ENCODE measurements around the gene APIP.

The APIP gene, protein sequence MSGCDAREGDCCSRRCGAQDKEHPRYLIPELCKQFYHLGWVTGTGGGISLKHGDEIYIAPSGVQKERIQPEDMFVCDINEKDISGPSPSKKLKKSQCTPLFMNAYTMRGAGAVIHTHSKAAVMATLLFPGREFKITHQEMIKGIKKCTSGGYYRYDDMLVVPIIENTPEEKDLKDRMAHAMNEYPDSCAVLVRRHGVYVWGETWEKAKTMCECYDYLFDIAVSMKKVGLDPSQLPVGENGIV

DNA sequence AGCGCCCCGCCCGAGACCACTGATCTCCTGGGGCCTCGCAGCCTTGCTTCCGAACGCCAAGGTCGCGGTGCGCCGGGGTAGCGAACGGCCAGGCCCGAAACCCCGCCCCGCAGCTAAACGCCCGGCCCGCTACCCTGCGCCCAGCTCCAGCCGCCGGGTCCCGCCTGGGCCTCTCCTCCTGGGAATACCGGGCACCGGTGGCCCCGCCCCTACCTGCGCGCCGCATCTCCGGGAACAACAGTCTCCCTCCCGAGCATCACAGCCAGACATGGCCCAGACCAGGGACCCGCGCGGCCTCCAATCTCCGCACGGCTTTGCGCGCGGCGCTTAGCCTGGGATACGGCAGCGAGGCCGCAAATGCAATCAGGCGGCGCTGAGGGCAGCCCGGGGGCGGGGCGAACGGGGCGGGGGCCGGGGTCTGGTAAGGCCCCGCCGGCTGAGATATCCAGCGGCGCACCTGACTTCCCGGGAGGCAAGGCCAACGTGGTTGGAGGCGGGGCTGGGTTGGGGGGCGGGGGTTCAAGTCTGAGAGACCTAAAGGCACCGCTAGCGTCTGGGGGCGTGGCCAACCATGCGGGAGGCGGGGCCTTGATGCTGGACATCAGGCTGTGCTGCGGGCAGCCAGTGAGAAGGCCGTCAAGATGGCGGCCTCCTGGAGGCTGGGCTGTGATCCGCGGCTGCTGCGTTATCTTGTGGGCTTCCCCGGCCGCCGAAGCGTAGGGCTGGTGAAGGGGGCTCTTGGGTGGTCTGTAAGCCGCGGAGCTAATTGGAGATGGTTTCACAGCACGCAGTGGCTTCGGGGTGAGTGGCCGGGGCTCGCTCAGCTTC, at the start of gene APIP, which contains the start of gene PDHX:
Gene APIP, minus strand, starts transcription at position 365 of the 828 bp plus-strand sequence. Its CDS starts 95 bp downstream, at position 270.
Gene PDHX, plus strand, starts transcription at position 604 of the 828 bp plus-strand sequence. Its CDS starts 38 bp downstream, at position 642.
- DNase-seq = peak; percentile 99

DNA sequence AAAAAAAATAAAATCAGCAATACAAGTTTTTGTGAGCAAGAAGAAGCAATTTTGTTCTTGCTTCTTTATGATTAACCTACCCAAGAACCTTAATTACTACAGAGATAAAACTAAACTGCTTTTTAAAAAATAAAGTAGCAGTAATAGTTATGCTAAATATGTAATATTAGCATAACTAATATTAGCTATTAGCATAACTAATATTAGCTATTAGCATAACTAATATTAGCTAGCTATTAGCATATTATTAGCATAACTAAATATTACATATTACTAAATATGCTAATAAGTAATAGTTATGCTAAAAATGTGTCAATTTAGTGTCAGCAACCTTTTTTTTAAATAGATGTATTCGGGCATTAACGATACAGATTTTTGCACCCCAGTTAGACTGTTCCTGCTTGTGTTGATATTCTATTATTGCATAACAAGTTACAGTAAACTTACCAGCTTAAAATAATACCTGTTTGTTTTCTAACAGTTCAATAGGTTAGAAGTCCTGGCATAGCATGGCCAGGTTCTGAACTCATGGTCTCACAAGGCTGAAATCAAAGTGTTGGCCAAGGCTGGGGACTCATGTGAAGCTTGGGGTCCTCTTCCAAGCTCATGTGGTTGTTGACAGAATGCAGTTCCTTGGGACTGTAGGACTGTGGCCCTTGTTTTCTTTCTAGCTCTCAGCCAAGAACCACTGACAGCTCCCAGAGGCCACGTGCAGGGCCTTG, 48.6 kb upstream of the APIP start:
- DNase-seq = no peak

DNA sequence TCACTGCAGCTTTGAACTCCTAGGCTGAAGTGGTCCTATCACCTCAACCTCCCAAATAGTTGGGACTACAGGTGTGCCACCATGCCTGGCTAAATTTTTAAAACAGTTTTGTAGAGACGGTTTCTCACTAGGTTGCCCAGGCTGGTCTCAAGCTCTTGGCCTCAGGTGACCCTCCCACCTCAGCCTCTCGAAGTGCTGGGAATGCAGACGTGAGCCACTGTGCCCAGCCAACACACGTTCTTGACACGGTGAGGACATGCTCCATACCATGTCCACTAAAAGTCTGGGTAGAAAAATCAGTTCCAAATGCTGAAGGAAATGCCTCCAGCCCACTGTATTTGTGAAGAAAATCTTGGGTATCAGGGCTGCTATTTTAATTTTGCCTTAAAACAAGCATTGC, 47.2 kb upstream of the APIP start:
- DNase-seq = no peak

DNA sequence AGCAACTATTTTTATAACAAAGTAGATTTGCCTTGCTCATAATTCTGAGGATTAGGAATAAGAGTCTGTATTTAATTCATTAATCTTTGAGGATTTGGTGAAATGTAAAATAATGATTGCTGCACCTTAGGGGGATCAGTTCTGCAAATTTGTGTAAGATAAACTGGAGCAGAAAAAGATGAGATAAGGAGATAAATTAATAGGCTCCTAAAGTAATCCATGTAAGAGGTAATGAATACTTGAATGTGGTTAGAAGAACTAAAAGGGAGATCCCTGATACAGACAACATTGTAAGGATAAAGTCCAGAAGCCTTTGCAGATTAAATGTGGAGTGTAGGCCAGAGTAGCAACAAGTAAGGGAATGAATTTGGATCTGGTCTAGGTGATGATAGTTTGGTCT, 45.9 kb upstream of the APIP start:
- no peak for DNase-seq

DNA sequence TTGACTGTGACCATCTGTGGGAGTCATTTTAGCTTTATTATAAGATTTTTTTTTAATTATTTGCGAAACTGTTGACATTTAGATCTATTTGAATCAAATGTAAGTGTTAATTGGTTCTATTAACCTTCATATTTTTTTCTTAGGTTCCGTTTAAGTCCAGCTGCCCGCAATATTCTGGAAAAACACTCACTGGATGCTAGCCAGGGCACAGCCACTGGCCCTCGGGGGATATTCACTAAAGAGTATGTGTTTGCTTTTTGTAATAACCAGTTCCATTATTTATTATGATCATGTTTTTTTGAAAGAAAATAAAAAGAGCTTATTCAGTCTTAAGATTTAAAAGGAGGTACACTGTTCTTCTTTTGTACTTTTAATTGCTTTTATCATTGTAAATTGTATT, 44.1 kb upstream of the APIP start:
- no peak for DNase-seq

DNA sequence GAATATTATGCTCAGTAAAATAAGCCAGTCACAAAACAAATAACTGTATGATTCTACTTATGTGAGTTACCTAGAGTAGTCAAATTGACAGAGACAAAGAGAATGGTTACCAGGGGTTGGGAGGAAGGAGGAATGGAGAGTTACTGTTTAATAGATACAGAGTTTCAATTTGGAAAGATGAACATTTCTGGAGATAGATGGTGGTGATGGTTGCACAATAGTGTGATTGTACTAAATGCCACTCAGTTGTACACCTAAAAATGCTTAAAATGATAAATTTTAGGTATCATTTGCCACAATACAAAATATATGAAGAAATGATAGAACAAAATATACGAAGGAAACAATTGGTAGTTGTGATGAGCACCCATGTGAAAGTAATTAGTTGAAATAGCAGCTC, 43.6 kb upstream of the APIP start:
- no peak for DNase-seq

DNA sequence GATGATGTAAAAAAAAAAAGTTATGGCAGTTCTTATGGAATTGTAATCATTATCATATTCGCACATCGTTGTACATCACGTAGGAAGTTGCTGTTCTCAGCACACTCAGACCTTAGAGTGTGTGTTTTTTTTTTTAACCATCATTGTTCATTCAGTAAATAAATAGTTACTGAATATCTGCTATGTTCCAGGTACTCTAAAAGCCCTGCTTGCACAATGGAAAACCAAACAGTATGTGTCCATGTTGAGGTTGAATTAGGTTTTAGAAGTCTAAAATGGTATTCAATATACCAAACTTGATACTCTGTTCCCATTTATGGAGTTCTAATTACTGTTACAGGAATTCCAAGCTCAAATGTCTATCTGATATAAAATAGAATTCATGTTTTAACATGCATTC, 41.4 kb upstream of the APIP start:
- DNase-seq = no peak

DNA sequence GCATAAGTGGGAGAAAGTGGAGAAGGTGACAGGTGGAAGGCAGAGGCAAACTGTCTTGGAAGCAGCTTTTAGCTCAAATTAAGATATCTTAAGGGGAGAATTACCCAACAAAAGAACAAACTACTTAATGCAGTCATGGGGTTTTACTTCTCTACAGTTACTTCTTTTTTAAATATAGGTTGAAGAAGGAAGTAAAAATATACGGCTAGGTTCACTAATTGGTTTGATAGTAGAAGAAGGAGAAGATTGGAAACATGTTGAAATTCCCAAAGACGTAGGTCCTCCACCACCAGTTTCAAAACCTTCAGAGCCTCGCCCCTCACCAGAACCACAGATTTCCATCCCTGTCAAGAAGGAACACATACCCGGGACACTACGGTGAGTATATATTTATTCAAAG, 41.0 kb upstream of the APIP start:
- no peak for DNase-seq

DNA sequence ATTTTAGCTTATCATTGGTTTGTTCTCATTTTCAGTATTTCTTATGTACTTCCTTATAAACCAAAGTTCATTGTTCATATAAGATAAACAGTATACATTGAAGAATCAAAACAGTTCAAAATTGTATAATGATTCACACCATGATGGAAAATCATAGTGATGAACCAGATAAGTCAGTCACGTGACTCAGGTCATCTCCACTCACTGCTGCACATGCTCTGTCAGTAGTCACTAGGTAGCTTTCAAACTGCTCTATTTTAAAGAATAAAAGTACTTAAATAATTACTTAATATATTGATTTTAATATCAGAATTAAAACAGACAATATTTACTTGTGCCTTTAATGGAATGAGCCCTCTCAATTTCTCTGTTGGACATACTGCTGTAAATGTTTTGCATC, 37.8 kb upstream of the APIP start:
- DNase-seq = no peak

DNA sequence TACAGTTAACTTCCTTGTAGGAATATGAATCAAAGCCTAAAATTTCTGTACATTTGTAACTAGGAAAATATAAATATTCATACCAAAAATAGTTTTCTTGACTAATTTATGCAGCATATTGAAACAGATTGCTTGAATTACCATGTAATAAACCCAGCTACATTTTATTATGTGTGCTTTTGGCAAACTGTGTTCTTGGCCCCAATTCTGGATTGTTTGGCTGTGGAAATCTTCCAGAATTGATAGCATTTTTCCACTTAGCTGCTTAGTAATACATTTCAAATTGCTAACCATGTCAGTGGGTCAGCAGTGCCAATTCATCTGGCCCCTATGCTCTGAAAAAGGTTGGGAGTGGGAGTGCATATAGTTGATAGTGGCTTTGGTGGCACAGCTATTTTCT, 32.5 kb upstream of the APIP start:
- DNase-seq = no peak

DNA sequence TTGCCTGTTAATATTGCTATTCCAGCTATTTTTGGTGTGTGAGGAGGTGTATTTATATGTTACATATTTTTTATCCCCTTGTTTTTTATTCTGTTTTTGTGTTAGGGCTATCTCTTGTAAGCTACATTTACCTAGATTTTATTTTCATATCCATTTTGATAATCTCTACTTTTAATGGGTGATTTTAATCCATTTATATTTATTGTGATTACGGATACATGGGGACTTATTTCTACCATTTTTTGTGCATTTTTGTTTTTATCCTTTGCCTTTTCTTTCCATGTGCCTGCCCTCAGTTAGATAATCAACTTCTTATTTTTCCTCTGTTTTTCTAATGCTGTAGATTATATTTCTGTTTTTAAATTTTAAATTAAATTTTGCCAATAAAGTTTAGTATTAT, 28.5 kb upstream of the APIP start:
- no peak for DNase-seq

DNA sequence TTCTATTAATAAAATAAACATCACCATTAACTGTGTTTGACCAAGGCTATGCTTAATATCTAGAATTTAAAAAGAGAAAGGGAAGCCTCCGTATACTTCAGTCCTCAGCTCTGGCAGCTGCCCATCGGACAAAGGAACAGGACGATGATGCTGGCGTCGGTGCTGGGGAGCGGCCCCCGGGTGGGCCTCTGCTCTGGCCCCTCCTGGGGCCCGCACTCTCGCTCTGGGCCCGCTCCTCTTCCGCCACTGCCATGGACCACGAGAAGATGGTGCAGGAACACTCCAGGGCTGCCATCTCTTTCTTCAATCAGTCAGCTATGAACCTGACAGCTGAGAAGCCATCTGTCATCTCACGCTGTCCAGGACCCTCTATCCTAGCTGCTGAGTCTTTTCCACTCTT, 25.5 kb upstream of the APIP start:
- no peak for DNase-seq

DNA sequence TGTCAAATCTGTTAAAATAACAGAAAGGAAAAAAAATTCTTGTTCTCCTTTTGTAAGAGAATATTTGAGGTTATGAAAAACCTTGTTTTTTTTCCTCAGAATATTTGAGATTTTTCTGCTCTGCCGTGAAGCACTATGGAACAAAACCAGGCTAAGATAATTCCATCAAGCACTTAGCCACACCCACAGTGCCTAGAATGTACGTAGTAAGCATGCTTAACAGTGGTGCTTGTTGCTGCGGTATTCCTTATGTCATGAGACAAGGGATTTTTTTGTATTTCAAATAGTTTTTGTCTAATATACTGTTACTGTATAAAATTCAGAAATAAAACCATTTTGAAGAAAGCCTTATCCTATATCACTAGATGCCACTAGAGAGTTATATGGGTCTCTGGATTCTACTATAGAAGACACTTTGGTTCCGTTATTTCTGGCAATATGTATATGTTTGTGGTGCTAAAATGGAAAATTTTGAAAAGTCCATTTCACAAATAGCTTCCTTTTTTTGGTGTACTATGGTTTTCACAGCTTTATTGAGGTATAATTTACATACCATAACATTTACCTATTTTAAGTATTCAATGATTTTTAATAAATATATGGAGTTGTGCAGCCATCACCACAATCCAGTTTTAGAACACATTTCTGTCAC, 24.0 kb upstream of the APIP start:
- no peak for DNase-seq

DNA sequence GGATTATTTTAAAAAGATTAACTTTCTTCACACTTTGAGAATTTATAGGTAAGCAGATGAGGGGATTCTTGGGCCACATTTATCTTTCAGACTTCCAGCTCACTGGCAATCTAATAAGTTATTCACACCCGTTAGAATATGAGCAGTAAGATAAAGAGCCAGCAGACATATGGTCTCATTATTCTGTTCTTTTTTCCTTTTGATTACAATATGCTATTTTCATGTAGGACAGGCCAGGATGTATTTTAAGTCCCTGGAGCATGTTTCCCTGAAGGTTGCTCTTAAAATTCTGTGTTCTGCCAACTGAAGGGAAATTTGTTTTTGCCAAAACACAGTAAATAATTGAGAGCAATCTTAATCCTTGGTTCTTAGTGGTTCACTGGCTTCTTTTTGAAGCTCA, 22.4 kb upstream of the APIP start:
- DNase-seq = no peak

DNA sequence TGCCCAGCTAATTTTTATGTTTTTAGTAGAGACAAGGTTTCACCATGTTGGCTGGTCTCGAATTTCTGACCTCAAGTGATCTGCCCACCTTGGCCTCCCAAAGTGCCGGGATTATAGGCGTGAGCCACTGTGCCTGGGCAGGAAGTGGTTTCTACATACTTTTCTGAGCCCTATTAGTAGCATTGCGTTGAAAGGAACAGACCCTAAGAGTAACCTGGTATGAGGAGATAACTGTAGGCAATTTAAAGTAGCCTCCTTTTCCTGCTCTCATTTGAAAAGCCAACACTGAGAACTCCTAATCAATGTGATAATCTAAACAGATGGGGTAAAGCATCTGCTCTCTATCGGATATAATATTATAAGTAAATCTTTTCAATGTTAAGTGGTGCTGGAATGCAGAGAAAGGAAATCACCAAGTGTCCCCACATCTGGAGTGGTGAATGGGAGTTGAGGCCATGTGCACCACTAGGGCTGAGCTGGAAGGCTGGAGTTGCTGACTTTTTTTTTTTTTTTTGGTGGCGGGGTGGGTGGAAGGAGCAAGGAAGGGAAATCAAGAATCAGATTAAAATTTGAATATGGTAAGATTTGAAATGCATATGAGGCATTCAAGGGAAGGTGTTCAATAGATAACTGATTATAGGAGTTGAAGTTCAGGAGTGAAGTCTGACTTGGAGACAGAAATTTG, 20.9 kb upstream of the APIP start:
- no peak for DNase-seq

DNA sequence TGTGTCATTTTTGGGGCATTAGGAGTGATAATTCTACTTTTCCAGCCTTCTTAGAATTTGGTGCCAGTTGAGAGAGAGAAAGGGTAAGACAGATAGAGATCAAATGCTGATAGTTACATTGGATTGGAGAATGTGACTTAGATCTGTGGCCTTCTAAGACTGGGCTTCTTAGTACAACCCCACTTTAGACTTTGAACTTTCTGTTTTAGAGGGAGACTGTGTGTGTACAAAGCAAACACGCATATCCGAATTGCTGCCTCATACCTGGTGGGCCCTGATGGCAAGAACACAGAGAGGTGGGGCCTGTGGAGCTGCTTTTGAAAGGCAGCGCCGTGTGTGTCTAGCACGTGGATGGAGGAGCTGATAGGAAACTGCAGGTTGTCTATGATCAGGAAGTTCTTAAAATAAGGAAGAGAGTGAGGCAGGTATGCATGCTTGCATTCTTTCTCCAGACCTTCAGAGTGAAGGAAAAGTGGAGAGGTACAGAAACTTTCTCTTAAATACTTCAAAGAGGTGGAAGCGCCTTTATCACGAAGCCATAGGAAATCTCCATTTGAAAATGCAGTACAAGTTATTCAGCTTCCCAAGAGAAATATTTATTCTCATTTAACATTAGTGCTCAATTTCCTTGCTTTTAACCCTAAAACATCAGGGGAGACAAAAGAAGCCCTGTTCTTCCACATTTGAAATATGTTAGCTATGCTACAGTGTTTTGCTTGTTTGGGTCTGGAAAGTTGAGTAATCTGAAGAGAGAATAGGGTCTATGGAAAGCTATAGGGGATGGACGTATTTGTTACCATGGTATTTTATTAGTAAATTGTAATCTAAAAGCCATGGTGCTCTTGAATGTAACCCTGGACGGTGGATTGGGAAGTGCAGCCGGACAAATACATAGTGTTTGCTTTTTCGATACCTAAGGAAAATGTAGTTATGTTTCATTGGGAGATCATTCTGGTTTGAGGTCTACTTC, 13.9 kb upstream of the APIP start:
- DNase-seq = no peak

DNA sequence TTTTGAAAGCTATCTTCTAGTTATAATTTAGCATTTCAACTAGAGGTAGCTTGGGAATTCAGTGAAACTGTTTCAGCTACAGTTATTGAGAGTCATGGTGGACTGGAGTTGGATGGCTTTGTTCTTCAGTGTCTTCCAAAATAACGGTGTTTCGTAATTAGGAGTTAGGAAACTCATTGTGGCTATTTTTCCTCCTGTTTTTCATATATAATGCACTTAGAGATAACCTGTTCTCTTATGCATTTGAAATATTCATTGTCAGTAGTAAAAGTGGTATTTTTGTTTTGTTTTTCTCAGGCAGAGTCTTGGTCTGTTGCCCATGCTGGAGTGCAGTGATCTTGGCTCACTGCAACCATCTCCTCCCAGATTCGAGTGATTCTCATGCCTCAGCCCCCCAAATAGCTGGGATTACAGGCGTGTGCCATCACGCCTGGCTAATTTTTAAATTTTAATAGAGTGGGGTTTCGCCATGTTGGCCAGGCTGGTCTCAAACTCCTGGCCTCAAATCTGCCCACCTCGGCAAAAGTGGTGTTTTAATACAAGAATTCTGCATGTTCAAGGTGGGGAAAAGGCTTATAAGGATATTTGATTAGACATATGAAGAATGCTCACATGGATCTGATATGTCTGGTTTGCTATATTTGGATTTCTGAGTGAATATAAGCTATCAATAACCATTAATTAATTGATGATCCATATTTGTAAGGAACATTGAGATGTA, 12.9 kb upstream of the APIP start:
- no peak for DNase-seq

DNA sequence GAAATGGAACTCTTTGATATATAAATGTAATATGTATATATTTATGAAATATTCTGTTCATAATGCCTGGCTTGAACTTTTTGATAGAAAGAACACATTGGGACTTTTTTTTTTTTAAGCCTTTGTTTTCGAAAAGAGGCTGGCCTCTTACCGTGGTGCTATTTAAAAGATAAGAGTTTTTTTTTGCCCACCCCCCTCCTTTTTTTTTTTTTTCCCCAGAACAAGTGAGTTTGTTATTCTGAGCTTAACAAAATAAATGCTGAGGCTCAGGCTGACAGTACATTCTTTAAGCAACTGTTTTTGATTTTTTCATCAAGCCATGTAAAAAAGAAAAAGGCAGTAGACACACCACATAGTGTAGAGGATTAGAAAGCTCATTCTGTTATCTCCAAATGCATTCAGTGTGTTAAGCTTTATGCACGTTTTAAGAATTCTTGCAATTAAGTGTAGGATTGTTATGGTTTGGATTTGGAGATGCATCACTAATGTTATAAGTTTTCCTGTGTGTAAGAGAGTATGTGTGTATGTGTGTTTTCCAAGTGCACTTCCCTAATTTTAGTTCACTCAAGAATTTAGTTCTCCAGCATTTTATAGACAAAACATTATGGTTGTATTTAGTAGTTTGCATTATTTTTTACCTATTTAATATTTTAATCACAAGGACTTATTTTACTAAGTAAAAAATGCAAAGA, 12.2 kb upstream of the APIP start:
- no peak for DNase-seq

DNA sequence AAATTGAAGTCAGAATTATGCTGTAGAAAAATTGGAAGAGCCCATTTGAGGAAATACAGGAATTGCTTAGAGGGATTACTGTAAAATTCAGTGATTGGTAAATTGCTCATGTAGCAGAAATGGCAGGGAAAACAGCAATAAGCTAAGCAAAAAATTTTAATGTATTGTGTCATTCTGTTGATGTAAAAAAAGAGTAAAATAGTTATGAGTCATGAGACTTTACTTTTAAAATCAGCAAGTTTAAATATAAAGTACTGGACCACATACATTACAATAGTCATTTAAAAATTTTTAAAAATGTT, 10.6 kb upstream of the APIP start:
- DNase-seq = no peak

DNA sequence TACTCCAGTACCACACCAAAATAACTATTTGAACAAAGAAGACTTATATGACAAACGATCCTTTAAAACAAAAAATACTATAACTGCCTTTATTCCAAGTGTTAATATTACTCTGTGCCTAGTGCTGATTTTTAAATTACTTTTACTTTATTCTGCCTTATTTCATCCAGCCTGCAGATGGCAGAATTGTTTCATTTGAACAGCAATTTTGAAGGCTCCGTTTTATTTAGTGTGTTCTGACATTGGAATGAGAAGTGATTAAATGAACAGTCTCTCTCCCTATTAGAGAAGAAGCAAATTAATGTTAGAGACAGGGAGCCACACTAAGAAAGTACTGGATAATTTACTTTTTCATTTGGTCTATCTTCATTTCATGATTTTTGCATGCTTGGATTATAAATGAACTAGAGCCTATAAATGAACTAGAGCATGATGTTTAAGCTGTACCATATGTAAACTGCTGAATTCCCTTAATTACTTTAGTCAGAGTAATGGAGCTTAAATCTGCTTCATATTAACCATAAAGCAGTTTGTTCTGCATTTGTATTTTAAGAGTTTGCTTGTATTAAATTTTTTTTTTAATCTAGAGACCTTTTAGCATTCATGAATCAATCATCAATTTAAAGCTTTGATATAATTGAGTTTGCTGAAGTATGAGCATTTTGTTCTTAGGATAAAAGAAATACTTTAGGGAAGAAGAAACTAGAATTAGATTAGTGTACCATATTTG, 10.1 kb upstream of the APIP start:
- no peak for DNase-seq
